ENCODE measurements around the gene NEBL.

NEBL gene

DNA sequence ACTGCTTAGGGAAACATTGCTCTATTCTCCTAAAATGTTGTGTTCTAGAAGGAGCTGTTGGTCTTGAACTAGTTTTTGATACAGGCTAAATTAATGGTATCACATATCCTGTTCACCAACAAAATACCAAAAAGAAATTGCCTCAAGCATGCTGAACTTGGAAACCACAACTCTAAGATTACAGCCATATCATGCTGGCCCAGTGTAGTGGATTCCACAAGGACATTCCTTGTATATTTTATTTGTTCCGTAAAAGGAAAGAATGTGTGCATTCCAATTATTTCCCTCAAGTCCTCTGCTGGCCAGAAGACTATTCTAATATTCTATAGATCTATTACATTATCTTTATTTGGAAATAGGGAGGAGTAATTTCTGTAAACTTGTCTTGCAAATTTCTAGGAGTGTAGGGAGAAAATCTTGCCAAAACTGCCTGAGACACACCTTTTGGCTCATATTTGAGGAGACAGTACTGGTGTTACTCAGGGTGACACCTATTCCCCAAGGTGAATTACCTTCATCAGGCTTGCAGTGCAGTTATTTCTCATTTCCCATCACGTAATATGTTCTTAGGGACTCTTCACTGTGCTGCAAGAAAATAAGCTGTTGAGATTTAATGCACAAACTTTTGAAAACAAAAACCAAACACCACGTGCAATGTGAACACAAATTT is 1.9 kb upstream of the NEBL start:
- no peak for DNase-seq

DNA sequence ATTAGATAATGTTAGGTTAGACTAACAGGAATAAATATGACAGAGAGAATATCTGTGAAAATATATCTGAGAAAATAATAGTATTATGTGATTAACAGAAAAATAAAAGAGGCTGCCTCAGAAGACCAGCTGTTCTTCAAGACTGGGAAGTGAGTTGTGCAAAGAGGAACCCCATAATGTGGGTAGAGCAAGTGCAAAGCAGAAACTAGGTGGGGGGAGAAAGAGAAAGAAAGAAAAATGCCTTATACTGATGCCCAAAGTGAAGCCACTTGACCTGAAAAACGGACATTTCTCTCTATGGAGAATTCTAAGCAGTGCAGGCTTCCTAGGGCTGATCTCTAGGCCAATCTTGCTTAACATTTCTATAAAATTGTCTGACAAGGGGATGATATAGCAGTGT is 3.8 kb downstream of the NEBL start:
- DNase-seq: no peak

DNA sequence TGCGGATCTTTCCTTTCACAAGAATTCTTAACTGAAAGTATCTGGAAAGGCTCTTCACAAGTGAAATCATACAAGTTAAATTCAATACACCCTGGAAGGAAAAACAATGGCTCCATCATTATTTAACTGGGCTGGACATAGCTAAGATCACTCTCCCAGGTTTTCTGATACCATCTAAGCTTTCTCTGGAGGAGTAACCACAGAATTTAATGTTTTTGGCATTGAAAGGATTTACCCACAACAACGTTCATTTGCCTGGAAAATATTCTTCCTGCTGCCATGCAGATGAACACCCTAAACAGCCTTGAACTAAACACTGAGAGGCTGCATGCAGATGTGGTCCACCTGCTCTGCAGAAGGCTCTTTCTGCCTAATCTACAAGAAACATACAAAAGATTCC is 4.3 kb downstream of the NEBL start:
- no peak for DNase-seq

DNA sequence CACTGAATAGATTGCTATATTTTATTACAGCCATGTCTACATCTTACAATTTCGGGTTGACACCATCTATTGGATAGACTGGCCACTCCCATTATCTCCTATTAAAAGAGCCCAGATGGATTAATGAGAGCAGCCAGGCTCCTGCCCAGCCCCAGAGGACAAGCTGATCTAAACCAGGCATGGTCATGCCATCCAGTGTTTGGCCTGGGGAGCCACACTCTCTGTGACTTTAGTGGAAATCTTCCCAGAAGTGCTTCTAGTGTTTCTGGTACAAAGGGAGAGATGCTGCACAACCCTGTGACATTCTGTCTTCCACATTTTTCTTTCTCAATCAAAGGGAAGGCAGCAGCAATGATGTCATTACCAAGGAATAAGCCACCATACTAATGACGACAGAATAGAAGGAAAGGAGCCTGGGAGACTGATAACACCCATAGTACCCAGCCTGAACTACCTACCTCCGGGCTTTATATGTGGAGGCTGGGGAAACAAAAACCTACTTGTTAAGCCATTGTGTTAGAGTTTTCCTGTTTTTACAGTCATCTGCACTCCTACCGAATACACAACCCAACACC is 5.0 kb downstream of the NEBL start:
- DNase-seq: no peak

DNA sequence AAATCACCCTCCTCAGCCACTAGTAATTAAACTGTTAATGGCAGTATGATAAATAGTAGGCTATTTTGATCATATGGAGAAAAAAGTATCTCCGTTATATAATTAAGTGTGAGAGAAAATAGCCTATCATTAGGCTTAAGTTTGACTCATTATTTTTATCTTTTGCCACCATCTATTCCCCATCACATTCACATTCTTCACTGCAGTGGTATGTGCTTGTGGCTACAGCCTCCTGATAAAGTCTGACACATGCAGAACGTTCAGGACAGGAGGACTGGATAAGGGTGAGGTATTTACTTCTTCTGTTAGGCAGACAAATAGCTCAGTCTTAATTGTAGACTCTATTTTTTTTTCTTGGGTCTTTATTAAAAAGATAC is 5.8 kb downstream of the NEBL start:
- no peak for DNase-seq

DNA sequence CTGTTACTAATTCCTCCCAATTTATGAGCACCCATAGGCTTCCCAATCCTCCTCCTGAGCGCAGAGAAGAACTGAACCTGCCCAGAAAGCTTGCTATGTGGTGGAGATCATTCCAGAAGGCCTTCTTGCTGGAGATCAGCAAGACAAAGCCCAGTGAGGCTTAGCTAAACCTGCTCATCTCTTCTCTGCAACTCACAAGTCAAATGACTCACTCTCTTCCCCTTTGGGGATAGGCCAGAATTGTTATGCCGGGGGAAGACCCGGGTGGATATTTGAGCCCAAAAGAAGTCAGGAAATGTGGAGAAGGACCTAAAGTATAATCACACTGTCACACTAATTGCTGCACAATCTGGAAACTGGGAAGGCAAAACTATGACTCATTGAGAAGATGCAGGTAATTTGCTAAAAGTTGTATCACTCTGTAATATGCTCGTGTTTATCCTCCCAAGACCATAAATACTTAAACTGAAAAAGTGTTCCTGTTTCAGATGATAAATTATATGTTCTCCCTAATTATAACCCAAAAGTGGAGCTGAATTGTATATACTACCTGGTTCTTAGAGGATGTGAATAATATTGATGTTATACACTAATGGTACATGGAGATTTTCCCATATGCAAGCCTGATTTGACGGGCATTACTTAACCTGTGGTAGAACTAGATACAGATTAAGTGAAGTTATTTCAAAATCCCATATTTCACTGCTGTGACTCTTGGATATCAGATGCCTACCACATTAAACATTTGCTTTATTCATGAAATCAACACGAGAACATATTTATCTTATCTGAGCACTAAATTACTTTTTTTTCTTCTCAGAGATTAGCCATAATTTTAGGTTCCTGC is 6.4 kb downstream of the NEBL start:
- DNase-seq: no peak

DNA sequence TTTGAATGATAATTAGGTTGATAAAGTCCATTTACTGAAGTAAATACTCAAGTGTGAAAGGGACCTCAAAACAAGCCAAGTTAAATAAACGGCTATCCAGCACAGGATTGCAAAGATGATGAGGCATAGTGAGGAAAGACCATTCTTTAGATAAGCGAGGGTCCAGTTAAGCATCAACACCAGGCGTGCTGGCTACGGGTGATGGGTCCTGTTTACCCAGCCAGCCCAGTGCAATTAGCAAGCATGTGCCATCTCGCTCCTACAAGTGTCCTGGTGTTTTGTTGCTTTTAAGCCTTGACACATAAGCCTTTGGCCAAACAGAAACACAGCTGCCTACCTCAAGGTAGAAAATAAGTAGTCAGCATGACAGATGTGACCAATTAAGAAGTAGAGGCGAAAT is 7.1 kb downstream of the NEBL start:
- DNase-seq: no peak

DNA sequence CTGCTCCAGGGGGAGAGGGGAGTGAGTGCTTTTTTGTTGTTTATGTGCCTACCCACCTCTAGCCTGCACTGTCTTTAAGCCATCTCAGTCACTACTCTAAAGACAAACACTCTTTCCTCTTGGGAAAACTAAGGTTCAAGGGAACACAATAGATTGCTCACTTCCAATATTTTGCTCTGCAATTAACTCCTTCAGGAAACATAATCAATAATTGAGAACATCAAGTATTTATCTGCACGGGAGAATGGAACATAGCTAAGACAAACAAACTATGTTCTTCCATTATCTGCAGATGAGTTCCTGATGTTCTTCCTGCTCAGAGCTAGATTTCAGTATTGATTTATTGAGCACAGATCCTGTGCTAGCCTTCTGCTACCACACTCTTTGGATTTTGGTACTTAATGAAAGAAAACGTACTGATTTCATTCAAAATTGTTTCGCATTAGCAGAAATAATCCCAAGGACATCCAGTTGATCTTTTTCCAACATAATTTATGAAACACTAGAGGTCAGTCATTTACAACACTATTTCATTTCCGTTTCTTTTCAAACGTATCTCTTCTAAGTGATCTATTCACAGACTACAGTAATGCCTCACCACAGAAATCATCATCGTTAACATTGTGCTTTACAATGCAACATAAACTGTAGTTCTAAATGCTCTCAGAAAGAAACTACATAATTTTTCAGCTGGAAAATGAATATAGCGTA is 8.3 kb downstream of the NEBL start:
- peak in 1 of 2 experiments; percentile 84 for DNase-seq

DNA sequence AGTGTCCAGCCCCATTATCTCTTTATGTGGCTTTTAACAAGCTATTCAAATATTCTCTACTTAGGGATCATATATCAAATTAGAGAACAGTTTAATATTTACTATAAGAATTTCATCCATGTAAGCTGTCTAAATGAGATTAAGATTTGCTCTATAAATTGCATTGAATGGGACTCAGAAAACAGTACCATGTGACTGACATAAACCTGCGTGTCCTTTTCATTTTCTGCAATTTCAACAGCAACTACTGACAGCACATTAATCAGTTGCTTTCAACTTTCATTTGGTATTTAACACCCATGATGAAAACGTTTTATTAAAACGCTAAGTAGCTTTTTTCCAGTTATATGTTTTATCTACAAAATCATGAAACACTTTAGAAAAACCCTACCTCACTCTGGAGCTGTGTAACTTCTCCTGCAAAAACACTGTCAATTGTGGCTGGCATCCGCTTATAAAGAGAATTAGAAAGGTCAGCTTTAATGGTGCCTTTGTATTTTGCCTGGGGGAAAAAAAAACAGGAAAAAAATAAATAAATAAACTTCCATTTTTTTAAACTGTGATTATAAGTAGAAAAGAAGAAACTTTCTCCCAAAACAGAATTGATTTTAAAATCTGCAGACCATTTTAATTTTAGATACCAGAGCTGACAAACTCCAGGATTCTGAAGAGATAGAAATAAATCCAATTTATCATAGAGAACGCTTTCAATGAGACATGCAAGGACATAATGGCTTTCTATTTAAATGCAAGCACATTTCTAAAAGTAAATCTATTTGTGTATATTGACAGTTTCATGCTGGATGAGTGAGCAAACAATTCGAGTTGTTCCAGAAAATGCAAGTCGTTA is 9.2 kb downstream of the NEBL start:
- DNase-seq: no peak

DNA sequence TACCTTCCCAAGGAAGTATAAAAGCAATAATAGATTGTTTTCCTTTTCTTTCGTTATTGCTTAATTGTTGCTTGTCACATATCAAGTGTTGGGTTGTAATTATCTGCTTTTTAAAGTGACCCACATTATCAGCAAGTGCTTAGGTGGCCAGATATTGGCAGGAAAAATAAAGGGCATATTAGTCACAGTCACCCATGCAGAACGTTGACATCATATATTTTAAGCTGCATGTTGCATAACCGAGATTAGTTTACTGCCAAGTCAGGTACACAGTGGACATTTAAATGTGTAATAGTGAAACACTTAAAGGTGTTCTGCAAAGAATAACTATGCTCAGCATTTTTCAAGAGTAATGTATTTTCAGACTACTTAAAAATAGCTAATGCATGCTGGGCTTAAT is 11.4 kb downstream of the NEBL start:
- no peak for DNase-seq

DNA sequence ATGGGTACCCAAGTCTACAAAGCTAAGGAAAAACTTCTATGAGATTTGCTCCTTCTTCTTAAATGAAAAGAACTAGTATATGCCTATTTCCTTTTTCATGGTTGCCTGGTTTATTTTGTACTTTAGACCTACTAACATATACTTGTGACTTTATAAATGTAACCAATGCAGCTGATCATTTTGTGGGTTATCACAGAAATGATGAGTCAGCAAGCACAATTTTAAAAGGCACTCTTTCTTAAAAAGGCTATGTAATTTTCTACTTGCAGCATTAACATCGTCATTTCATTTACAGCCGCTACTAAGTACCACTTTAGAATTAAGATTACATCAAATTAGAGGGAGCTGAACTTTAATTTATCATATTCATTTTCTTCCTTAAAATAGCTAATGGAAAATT is 13.6 kb downstream of the NEBL start:
- DNase-seq: no peak

DNA sequence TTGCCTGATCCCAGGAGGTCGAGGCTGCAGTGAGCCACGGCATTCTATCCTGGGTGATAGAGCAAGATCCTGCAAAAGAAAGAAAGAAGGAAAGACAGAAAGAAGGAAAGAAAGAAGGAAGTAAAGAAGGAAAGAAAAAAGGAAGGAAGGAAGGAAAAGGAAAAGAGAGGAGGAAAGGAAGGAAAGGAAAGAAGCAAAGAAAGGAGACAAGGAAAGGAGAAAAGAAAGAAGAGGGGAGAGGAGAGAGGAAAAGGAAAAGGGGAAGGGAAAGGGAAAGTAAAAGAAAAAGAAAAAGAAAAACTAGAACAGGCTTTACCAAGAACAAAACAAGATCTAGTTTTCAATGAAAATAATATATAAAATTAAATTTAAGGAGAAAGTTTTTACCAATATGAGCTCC is 15.0 kb downstream of the NEBL start:
- no peak for DNase-seq

DNA sequence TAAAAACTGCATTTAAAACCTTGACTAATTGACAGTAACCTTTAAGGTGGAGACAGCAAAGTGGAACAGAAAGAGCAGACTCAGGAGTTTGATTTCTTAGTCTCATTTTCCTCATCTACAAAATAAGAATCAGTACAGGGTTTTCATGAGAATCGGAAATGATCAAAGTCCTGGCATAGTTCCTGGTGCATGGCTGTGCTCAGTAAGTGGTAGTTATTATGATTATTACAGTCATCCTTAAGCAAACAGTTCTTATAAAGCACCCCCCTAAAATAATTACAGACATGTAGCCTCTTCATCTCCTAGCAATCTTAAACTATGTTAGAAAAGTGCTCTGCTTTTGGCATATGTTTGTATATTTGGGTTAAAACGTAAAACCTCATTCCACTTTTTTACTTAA is 18.0 kb downstream of the NEBL start:
- DNase-seq: no peak

DNA sequence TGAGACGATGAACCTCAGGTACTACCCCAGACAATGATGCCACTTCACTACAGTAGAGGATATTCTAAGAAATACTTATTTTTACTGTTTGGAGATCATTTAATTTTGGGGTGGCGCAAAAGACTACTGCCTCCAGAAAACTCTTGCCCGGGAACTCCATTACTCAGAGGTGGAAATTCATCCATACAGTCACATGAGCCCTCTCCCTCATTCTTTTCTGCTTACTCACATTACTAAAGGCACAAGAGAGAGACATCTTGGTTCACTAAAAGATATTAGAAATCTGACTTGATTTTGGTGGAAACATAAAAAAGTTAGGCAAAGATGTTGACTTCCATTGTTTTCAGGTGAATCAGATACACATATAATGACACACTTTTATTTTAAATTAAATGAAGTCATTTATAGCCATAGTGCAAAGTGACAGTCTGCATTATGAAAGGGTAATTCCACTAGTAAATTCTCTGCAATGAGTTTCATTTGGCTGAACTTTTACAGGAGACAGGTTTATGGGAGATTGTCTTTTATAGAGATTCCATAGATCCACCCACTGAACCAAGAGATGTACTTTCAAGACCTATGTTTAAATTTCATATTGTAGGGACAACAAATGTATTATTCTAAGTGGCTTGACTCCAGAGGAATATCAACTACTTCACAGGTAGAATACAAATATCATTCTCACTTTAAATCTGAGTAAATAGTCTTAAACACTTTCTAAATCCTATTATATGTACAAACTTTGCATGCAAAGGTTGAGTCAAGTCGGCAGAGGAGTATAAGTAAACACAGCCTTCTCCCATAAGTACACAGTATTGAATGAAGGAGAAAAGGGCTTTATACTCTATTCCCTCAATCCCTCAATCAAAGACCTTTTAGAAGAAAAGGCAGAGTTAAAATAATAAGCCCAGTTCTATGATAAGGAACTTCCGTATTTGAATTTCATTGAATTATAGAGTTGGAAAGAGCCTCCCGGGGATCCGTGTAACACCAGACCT is 18.8 kb downstream of the NEBL start:
- DNase-seq: no peak

DNA sequence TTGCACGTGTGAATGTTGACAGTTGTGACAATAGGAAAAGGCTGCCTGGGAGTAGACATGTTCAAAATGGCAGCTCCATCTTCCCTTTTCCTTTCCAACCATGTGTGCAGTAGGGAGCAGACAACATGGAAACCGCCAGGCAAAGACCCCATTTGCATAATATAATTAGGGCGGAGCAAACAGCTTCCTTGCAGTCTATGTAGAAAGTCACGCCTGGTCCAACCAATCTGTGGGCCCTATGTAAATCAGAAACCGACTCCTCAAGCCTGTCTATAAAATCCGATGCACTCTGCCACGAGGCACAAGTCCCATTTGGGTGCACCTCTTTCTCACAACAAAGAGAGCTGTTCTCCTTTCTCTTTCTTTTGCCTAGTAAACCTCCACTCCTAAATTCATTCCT is 19.6 kb downstream of the NEBL start:
- no peak for DNase-seq

DNA sequence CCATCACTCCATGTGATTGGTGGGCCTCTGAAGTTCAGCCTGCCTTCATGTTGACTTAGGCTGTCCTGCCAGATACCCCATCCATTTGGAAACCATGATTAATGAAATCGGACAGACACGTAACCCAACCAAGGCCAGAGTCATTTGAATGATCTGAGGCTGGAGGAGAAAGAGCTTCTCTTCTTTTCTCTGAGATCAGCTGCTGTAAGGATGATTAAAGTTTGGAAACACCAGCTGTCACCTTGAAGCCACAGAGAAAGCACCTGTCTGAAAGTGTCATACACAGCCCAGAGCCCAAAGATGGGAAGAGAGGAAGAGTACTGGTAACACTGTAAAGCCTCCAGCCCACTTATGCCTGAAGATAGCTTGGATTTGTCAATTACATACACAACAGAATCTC is 22.9 kb downstream of the NEBL start:
- no peak for DNase-seq

DNA sequence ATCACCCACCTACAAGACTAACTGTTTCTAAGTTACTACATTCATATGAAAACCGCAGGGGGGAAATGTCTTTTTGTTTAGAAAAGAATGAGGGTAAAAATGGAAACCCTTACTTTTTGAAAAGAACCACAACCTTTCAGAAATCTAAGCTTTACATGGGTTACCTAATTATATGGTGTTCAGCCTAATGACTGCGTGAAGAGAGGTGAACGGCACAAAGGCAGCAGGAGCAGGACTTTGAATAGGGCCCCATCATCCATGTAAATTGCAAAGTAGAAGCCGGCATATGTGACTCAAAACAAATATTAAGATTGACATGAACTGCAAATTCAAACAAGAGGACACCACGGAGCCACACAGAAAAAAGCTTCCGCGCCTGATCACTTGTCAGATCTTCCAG is 25.1 kb downstream of the NEBL start:
- DNase-seq: peak; percentile 48 to 68

DNA sequence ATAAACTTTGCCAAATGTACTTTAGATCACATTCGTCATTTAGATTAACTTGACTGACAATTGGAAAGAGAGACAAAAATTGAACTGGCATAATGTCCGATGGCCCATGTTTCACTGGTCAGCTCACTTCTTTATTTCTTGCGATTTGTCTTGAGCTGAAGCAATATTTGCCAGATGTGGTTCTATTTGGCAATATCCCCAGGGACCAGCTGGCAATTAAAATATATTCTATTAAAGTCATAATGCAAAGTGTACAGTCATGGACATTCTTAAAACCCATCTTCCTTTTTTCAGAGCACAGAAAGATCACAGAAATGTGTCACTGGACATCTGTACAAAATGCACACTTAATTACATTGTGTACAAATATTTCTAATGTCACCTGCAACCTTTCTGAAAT is 26.3 kb downstream of the NEBL start:
- DNase-seq: no peak

DNA sequence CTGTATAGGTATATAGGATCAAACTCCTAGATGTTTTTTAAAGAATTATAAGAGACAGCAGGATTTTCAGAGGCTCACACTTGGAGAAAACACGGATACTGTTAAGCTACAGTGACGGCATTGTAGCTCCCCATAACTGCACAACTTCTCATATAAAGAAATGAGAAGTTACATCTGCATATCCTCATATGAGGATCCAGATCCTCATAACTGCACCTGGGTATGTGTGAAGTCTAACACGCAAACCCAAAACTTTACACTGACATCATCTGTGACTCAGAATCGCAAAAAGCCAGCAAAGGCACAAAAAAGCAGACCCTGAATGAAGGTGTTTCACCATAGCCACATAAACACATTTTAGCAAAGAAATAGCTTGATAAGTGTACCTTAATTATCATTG is 34.1 kb downstream of the NEBL start:
- no peak for DNase-seq

DNA sequence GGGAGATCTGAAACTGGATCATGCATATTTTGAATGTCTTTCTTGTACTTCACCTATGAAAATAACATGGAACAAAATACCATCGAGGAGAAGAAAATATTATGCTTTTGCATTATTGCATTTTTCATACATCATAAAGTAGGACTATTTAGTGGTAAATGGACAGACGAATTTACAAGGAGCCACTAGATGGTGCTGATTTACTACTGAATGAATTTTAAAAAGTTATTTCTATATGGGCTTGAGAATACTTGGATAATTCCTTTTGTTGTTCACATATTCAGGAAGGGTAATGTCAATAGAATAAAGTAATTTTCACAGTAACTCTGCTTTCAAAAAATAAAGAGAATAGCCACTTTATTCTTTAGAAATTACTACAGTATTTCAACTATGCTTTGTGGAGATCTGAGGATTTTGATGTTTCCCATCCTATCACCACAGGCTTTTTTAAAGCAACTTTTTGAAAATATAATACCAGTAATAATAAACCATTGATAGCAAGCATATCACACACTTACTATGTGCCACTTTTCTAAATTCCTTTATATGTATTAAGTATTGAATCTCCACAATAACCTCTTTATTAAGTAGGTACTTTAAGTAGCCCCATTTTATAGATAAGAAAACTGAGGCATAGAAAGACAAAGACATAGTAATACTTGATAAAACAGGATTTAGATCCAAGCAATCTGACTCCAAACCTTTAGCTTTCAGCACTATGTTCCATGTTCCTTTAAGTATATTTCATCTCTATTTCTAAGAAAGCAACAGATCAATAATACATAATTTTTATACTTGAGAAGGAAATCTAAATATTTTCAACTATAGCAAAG is 38.6 kb downstream of the NEBL start:
- no peak for DNase-seq

DNA sequence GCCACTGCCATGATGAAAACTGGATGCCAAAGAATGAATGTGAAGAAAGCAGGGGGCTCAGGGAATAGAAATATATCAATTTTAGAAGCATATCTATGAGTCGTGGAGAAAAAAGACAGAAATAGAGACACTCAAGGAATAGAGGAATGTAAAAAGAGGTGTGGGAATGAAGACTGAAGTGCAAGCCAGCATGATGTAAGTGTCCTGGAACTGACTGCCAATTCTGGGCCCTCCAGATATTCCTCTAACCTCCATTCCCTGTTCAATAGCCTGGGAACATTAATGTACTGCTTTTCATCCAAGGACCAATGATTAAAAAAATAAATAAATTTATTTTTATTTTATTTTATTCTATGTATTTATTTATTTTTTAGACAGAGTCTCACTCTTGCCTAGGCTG is 40.6 kb downstream of the NEBL start:
- no peak for DNase-seq
